Neural progenitor cell (in vitro differentiated cells): ENCODE results near the gene UBTD1. TPM values are rescaled to one million over a fixed set of nuclear protein-coding genes. Genes with fewer than 3 reads are reported as not detected.

Source experiments
- DNase-seq: peaks from one replicate; pipeline ENCODE4 v3.0.0-alpha.2; 2016; ENCODE audit warnings: low spot score
- H2AFZ ChIP-seq: fragments of 200-600 bp; sonication (generic); replicated peaks from 2 replicates; pipeline ENCODE4 v1.6.1; 2016; ENCODE audit warnings: antibody characterized with exemption
- H3F3A ChIP-seq: fragments of 200-600 bp; sonication (generic); 2 replicates; pipeline ENCODE4 v1.6.1; 2016; ENCODE audit warnings: antibody characterized with exemption, low read depth
- H3K27ac ChIP-seq: fragments of 200-600 bp; sonication (generic); 2 replicates; pipeline ENCODE4 v1.5.1; 2016; ENCODE audit warnings: mild to moderate bottlenecking
- H3K27me3 ChIP-seq: fragments of 200-600 bp; sonication (generic); 2 replicates; pipeline ENCODE4 v1.6.1; 2016; ENCODE audit warnings: mild to moderate bottlenecking, moderate library complexity
- H3K36me3 ChIP-seq: fragments of 200-600 bp; sonication (generic); 2 replicates; pipeline ENCODE4 v1.5.1; 2016
- H3K4me1 ChIP-seq: fragments of 200-600 bp; sonication (generic); 2 replicates; pipeline ENCODE4 v1.6.1; 2016; ENCODE audit warnings: mixed run types
- H3K4me2 ChIP-seq: fragments of 200-600 bp; sonication (generic); 2 replicates; pipeline ENCODE4 v1.6.1; 2016
- H3K4me3 ChIP-seq: fragments of 200-600 bp; sonication (generic); 2 replicates; pipeline ENCODE4 v1.5.1; 2016
- H3K79me2 ChIP-seq: fragments of 200-600 bp; sonication (generic); 2 replicates; pipeline ENCODE4 v1.6.1; 2016; ENCODE audit warnings: low read depth
- H3K9ac ChIP-seq: fragments of 200-600 bp; sonication (generic); 2 replicates; pipeline ENCODE4 v1.6.1; 2016
- H3K9me3 ChIP-seq: fragments of 200-600 bp; sonication (generic); 2 replicates; pipeline ENCODE4 v1.5.1; 2016; ENCODE audit warnings: low read depth
- H4K20me1 ChIP-seq: fragments of 200-600 bp; sonication (generic); 2 replicates; pipeline ENCODE4 v1.6.1; 2016; ENCODE audit warnings: low read depth
- H3K27ac Mint-ChIP-seq: 3 replicates; pipeline ENCODE4 v1.8.0; 2021; ENCODE audit warnings: mixed read lengths
- H3K27me3 Mint-ChIP-seq: 2 replicates; pipeline ENCODE4 v1.8.0; 2022; ENCODE audit warnings: low read depth, mild to moderate bottlenecking, inconsistent platforms, moderate library complexity, mixed read lengths; ENCODE audit not compliant: insufficient read depth
- H3K36me3 Mint-ChIP-seq: 3 replicates; pipeline ENCODE4 v1.8.0; 2021; ENCODE audit warnings: mixed read lengths
- H3K4me1 Mint-ChIP-seq: 3 replicates; pipeline ENCODE4 v1.8.0; 2021; ENCODE audit warnings: mixed read lengths
- H3K4me3 Mint-ChIP-seq: 3 replicates; pipeline ENCODE4 v1.8.0; 2021; ENCODE audit warnings: mild to moderate bottlenecking, moderate library complexity, mixed read lengths
- H3K9me3 Mint-ChIP-seq: 3 replicates; pipeline ENCODE4 v1.8.0; 2020; ENCODE audit warnings: mixed read lengths
- EZH2 ChIP-seq: fragments of 200-600 bp; sonication (generic); IDR thresholded peaks from 2 replicates; pipeline ENCODE4 v1.6.1; 2017; ENCODE audit warnings: antibody characterized with exemption, mild to moderate bottlenecking, moderate library complexity
- EZH2phosphoT487 ChIP-seq: fragments of 200-600 bp; sonication (generic); IDR thresholded peaks from 2 replicates; pipeline ENCODE4 v1.6.1; 2017; ENCODE audit warnings: antibody characterized with exemption
- total RNA-seq: library from RNA; depleted of rRNA; stranded (reverse); fragments of >200 nt; gene quantifications from 2 replicates; pipeline ENCODE4 v1.2.3, GENCODE V29; 2015; ENCODE audit warnings: low replicate concordance
- TF ChIP-seq, protein P1 (sequence below): fragments of 200-600 bp; sonication (generic); IDR thresholded peaks from 2 replicates; pipeline ENCODE4 v1.5.1; 2017; ENCODE audit warnings: antibody characterized with exemption, mild to moderate bottlenecking

Gene UBTD1
- total RNA-seq, 1 donor from 2014 or later = 4.7 TPM

DNA sequence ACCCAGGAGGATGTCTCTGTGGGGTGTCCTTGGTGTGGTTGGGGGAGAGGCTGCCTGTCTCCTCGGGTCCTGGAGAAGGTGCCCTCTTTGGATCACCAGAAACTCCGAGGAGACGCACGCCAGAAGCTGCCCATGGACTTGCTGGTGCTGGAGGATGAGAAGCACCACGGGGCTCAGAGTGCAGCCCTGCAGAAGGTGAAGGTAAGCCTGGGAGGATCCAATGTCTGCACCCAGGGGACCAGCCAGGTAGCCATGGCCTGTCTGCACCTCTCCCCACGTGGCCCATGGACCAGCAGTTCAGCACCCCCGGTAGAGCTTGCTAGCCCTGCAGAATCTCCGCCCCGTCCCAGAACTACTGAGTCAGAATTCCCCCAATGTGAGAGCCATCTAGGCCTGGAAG, 79.0 kb downstream of the UBTD1 start:
- Histone ChIP-seq H3K9ac (no peak overlapping the region), H3K4me3 (no peak overlapping the region), H3K36me3 (no peaks in the 10 kb centered on the region), H4K20me1 (no peaks in the 10 kb centered on the region), H3K9me3 (no peaks in the 10 kb centered on the region), H3K79me2 (no peaks in the 10 kb centered on the region), H3F3A (no peaks in the 10 kb centered on the region), H3K27ac (no peak overlapping the region), H2AFZ (no peak overlapping the region), H3K27me3 (no peaks in the 10 kb centered on the region), H3K4me1 (no peaks in the 10 kb centered on the region), H3K4me2 (no peak overlapping the region)
- H3K27me3 Mint-ChIP-seq = peaks cover 3% of the 10 kb centered on the region
- peaks cover 3% of the 10 kb centered on the region for H3K4me1 Mint-ChIP-seq
- H3K9me3 Mint-ChIP-seq = no peaks in the 10 kb centered on the region
- H3K27ac Mint-ChIP-seq = no peak overlapping the region
- no peak for DNase-seq
- H3K36me3 Mint-ChIP-seq = no peaks in the 10 kb centered on the region
- no peak overlapping the region for H3K4me3 Mint-ChIP-seq
- TF ChIP-seq, protein P1, sequence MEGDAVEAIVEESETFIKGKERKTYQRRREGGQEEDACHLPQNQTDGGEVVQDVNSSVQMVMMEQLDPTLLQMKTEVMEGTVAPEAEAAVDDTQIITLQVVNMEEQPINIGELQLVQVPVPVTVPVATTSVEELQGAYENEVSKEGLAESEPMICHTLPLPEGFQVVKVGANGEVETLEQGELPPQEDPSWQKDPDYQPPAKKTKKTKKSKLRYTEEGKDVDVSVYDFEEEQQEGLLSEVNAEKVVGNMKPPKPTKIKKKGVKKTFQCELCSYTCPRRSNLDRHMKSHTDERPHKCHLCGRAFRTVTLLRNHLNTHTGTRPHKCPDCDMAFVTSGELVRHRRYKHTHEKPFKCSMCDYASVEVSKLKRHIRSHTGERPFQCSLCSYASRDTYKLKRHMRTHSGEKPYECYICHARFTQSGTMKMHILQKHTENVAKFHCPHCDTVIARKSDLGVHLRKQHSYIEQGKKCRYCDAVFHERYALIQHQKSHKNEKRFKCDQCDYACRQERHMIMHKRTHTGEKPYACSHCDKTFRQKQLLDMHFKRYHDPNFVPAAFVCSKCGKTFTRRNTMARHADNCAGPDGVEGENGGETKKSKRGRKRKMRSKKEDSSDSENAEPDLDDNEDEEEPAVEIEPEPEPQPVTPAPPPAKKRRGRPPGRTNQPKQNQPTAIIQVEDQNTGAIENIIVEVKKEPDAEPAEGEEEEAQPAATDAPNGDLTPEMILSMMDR = no peak
- no peak for TF ChIP-seq EZH2phosphoT487
- no peak for TF ChIP-seq EZH2

DNA sequence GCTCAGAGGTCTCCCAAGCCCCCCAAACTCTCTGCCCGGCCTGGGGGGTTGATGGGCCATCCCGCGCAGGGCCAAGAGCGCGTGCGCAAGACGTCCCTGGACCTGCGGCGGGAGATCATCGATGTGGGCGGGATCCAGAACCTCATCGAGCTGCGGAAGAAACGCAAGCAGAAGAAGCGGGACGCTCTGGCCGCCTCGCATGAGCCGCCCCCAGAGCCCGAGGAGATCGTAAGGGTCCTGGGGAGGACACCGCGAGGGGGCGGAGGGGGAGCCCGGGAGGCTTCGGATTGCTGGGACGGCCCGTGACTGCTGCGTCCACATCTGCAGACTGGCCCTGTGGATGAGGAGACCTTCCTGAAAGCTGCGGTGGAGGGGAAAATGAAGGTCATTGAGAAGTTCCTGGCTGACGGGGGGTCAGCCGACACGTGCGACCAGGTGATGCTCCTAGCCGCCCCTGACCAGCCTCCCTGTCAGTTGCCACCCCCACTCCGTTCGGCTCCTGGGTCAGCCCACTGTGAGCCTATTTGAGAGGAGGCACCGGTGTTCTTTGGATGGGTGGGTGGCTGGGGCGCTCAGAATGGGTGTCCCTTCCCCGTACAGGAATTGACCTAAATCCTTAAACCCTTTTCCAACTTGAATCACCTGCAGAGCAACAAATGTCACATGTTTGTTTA, 79.6 kb downstream of the UBTD1 start:
- Histone ChIP-seq H3K4me3 (no peak overlapping the region), H3K4me2 (no peak overlapping the region), H3K36me3 (no peaks in the 10 kb centered on the region), H3K79me2 (no peaks in the 10 kb centered on the region), H3K9me3 (no peaks in the 10 kb centered on the region), H3K27ac (no peak overlapping the region), H3F3A (no peaks in the 10 kb centered on the region), H3K9ac (no peak overlapping the region), H3K27me3 (no peaks in the 10 kb centered on the region), H3K4me1 (no peaks in the 10 kb centered on the region), H2AFZ (no peak overlapping the region), H4K20me1 (no peaks in the 10 kb centered on the region)
- Mint-ChIP-seq H3K9me3 (no peaks in the 10 kb centered on the region), H3K4me3 (no peak overlapping the region), H3K36me3 (no peaks in the 10 kb centered on the region), H3K4me1 (no peaks in the 10 kb centered on the region), H3K27me3 (peaks cover 3% of the 10 kb centered on the region), H3K27ac (no peak overlapping the region)
- TF ChIP-seq, protein P1 = no peak
- no peak for TF ChIP-seq EZH2phosphoT487
- no peak for TF ChIP-seq EZH2
- DNase-seq = no peak

DNA sequence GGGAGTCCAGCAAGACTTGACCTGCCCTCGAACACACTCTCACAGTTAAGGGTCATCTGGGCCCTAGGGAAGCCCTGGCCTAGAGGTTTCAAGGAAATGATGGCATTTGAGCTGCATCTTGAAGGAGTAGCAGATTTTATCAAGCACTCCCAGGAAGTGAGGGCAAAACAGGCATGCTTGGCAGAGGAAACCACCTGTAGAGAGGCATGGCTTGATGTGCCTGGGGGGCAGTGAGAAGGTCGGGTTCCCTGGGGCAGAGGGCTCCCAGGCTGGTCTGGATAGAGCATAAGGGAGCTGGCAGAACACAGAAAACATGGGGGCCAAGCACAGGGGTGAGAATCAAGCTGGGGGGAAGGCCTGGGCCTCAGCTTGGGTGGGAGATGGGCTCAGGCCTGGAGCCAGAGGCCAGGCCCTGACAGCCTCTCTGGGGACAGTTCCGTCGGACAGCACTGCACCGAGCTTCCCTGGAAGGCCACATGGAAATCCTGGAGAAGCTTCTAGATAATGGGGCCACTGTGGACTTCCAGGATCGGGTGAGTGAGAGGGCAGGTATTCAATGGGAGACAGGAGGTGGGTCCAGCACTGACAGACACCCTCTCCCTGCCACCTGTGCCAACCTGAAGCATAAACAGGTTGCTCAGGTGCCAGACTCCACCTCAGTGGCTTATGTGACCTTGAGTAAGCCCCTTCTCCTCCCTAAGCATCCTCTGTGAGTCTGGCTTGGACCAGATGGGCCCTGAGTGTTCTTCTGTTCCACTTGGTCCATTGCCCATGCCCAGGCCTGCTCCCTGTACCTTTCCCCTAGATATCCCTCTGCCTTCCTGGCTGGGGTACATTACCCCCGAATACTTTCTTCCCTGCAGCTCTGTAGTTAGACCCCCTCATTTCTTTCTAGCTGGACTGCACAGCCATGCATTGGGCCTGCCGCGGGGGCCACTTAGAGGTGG, 82.0 kb downstream of the UBTD1 start:
- H3K27me3 Mint-ChIP-seq = peaks cover 3% of the 10 kb centered on the region
- Histone ChIP-seq H3K27me3 (no peaks in the 10 kb centered on the region), H3K27ac (no peak overlapping the region), H3K4me2 (no peak overlapping the region), H3K9me3 (no peaks in the 10 kb centered on the region), H4K20me1 (no peaks in the 10 kb centered on the region), H3K9ac (no peak overlapping the region), H3K4me1 (no peaks in the 10 kb centered on the region), H3K79me2 (no peaks in the 10 kb centered on the region), H3K4me3 (no peak overlapping the region), H3F3A (no peaks in the 10 kb centered on the region), H3K36me3 (no peaks in the 10 kb centered on the region), H2AFZ (no peak overlapping the region)
- DNase-seq = no peak
- H3K4me3 Mint-ChIP-seq = no peak overlapping the region
- H3K4me1 Mint-ChIP-seq = peaks cover 11% of the 10 kb centered on the region
- H3K9me3 Mint-ChIP-seq = no peaks in the 10 kb centered on the region
- TF ChIP-seq EZH2phosphoT487 = no peak
- no peaks in the 10 kb centered on the region for H3K36me3 Mint-ChIP-seq
- no peak overlapping the region for H3K27ac Mint-ChIP-seq

DNA sequence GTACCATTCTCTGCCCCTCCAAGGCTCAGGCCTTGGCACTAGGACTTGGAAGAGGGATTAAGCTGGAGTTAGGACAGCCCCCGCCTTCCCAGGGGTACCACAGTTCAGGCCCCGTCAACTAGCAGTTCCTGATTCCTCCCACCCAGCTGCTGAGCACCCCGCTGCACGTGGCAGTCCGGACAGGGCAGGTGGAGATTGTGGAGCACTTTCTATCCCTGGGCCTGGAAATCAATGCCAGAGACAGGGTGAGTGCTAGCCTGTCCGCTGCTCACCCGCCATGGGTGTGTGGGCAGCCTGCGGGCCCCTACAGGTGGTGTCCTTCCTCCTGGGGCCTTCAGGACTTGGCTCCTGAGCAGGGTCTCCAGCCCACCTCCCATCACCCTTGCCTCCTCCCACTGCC, 83.4 kb downstream of the UBTD1 start:
- no peak overlapping the region for H3K4me2 ChIP-seq
- H3K4me1 ChIP-seq = no peaks in the 10 kb centered on the region
- no peaks in the 10 kb centered on the region for H4K20me1 ChIP-seq
- H3K9me3 ChIP-seq = no peaks in the 10 kb centered on the region
- no peak for TF ChIP-seq EZH2phosphoT487
- no peak for TF ChIP-seq EZH2
- TF ChIP-seq, protein P1 = no peak
- no peaks in the 10 kb centered on the region for H3K36me3 Mint-ChIP-seq
- no peaks in the 10 kb centered on the region for H3K9me3 Mint-ChIP-seq
- no peak overlapping the region for H3K27ac ChIP-seq
- no peaks in the 10 kb centered on the region for H3K27me3 ChIP-seq
- H3K9ac ChIP-seq = no peak overlapping the region
- no peak overlapping the region for H2AFZ ChIP-seq
- no peak for DNase-seq
- H3K4me1 Mint-ChIP-seq = peaks cover 14% of the 10 kb centered on the region
- no peak overlapping the region for H3K4me3 ChIP-seq
- H3K27me3 Mint-ChIP-seq = peaks cover 3% of the 10 kb centered on the region
- H3K36me3 ChIP-seq = no peaks in the 10 kb centered on the region
- no peaks in the 10 kb centered on the region for H3F3A ChIP-seq
- no peak overlapping the region for H3K4me3 Mint-ChIP-seq
- no peak overlapping the region for H3K27ac Mint-ChIP-seq
- H3K79me2 ChIP-seq = no peaks in the 10 kb centered on the region
